ENCODE results near the gene LAMA4. TPM values are rescaled to one million over a fixed set of nuclear protein-coding genes. Genes with fewer than 3 reads are reported as not detected.

The LAMA4 gene
- polyA plus RNA-seq, 1 donor from 2014 or later: 0.69 TPM

DNA sequence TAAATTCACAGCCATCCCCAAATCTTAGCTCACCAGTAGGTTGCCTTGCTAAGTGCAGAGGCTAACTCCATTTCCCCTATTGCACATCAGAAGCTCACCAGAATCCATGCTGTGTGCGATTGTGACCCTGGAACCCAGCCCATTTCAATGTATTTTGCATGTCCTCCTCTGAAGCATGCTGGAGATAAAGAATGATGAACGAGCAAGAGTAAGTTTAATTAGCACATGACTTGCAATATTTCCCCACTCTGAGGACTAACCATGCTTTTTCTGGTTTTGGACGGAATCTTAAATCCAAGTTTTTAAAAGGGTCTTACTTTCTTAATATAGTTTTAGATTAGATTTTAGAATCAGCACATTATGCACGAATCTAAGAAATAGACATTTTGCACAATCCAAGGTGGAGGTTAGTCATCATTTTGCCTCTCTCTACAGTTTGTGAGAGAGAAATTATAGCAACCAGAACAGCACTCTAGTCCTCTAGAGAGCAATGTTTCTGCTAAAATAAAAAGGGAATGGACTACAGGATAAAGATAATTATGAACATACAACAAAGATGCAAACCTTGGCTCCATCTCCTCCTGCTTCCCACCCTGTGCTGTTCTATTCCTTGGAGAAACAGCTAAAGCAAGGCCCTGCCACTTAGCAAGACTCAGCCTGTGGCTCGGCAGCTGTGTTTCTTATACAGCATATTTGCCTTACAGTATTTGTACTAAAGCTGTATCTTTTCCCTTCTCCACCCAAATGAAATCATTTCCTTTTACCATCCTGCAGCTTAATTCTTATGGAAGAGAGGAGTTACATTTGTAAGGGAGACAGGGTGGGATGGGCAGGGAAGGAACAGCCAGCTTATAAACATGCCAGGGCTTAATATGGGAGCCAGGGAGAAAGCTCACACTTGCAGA, 24.9 kb upstream of the LAMA4 start:
- H3K9me2 ChIP-seq (ENCODE audit: insufficient read depth, low read length): no peaks in the 10 kb centered on the region
- TF ChIP-seq EP300 (conservative IDR thresholded peaks at IDR 0.05; ENCODE audit: poor library complexity, severe bottlenecking) (no peak), RAD21 (conservative IDR thresholded peaks at IDR 0.05) (no peak), EZH2 (IDR thresholded peaks at IDR 0.05; ENCODE audit: borderline replicate concordance, insufficient read depth, low read length, poor library complexity, severe bottlenecking) (no peak), SMC3 (conservative IDR thresholded peaks at IDR 0.05; ENCODE audit: poor library complexity) (no peak), TAF1 (IDR thresholded peaks at IDR 0.05; ENCODE audit: low read depth) (no peak)
- TF ChIP-seq, protein P1, sequence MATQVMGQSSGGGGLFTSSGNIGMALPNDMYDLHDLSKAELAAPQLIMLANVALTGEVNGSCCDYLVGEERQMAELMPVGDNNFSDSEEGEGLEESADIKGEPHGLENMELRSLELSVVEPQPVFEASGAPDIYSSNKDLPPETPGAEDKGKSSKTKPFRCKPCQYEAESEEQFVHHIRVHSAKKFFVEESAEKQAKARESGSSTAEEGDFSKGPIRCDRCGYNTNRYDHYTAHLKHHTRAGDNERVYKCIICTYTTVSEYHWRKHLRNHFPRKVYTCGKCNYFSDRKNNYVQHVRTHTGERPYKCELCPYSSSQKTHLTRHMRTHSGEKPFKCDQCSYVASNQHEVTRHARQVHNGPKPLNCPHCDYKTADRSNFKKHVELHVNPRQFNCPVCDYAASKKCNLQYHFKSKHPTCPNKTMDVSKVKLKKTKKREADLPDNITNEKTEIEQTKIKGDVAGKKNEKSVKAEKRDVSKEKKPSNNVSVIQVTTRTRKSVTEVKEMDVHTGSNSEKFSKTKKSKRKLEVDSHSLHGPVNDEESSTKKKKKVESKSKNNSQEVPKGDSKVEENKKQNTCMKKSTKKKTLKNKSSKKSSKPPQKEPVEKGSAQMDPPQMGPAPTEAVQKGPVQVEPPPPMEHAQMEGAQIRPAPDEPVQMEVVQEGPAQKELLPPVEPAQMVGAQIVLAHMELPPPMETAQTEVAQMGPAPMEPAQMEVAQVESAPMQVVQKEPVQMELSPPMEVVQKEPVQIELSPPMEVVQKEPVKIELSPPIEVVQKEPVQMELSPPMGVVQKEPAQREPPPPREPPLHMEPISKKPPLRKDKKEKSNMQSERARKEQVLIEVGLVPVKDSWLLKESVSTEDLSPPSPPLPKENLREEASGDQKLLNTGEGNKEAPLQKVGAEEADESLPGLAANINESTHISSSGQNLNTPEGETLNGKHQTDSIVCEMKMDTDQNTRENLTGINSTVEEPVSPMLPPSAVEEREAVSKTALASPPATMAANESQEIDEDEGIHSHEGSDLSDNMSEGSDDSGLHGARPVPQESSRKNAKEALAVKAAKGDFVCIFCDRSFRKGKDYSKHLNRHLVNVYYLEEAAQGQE (IDR thresholded peaks at IDR 0.05; ENCODE audit: borderline replicate concordance): no peak
- TF ChIP-seq, protein P2, sequence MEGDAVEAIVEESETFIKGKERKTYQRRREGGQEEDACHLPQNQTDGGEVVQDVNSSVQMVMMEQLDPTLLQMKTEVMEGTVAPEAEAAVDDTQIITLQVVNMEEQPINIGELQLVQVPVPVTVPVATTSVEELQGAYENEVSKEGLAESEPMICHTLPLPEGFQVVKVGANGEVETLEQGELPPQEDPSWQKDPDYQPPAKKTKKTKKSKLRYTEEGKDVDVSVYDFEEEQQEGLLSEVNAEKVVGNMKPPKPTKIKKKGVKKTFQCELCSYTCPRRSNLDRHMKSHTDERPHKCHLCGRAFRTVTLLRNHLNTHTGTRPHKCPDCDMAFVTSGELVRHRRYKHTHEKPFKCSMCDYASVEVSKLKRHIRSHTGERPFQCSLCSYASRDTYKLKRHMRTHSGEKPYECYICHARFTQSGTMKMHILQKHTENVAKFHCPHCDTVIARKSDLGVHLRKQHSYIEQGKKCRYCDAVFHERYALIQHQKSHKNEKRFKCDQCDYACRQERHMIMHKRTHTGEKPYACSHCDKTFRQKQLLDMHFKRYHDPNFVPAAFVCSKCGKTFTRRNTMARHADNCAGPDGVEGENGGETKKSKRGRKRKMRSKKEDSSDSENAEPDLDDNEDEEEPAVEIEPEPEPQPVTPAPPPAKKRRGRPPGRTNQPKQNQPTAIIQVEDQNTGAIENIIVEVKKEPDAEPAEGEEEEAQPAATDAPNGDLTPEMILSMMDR (IDR thresholded peaks at IDR 0.05; ENCODE audit: poor library complexity, severe bottlenecking): no peak
- no peaks in the 10 kb centered on the region for H3K36me3 ChIP-seq (ENCODE audit: insufficient read depth, low read length)
- H3K4me2 ChIP-seq (ENCODE audit: low read length): no peak overlapping the region
- no peaks in the 10 kb centered on the region for H3K79me2 ChIP-seq (replicated peaks; ENCODE audit: insufficient read depth, low read length)
- no peak overlapping the region for H3K4me3 ChIP-seq (ENCODE audit: low read length)
- H4K20me1 ChIP-seq (ENCODE audit: insufficient read depth): no peaks in the 10 kb centered on the region
- H3K27me3 ChIP-seq (ENCODE audit: insufficient read depth, low read depth, low read length): no peaks in the 10 kb centered on the region
- no peak overlapping the region for H2AFZ ChIP-seq (ENCODE audit: low read depth, low read length)
- no peaks in the 10 kb centered on the region for H3F3A ChIP-seq (ENCODE audit: insufficient read depth, low read length, poor library complexity, severe bottlenecking)
- no peaks in the 10 kb centered on the region for H3K9me3 ChIP-seq (ENCODE audit: low read length)
- no peak overlapping the region for H3K27ac ChIP-seq (ENCODE audit: low read length)
- H3K9ac ChIP-seq (ENCODE audit: low read length): no peak overlapping the region

DNA sequence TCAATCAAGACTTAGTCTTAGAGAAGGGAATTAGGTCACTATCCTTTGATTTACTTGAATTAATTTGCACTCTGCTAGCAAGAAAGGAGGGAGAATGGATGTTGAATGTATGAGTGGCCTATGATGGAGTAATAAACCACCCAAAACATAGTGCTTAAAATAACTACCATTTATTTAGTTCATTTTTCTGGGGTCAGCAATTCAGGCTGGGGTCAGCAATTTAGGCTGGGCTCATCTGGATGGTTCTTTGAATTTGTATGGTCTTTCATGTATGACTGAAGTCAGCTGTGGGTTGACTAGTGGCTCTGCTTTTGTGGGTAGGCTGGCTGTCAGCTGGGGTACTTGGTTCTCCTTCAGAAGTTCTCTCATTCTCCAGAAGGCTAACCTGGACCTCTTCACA, 21.0 kb upstream of the LAMA4 start:
- Histone ChIP-seq H3K79me2 (replicated peaks; ENCODE audit: insufficient read depth, low read length) (no peaks in the 10 kb centered on the region), H3K4me2 (ENCODE audit: low read length) (no peak overlapping the region), H3K9me2 (ENCODE audit: insufficient read depth, low read length) (no peaks in the 10 kb centered on the region), H2AFZ (ENCODE audit: low read depth, low read length) (no peak overlapping the region), H3K27ac (ENCODE audit: low read length) (no peak overlapping the region), H4K20me1 (ENCODE audit: insufficient read depth) (no peaks in the 10 kb centered on the region), H3K9me3 (ENCODE audit: low read length) (no peaks in the 10 kb centered on the region), H3K36me3 (ENCODE audit: insufficient read depth, low read length) (no peaks in the 10 kb centered on the region), H3K9ac (ENCODE audit: low read length) (no peak overlapping the region), H3F3A (ENCODE audit: insufficient read depth, low read length, poor library complexity, severe bottlenecking) (no peaks in the 10 kb centered on the region), H3K27me3 (ENCODE audit: insufficient read depth, low read depth, low read length) (no peaks in the 10 kb centered on the region), H3K4me3 (ENCODE audit: low read length) (no peak overlapping the region)
- TF ChIP-seq MXI1 (conservative IDR thresholded peaks at IDR 0.05; ENCODE audit: poor library complexity, severe bottlenecking): no peak
- no peak for TF ChIP-seq EZH2 (IDR thresholded peaks at IDR 0.05; ENCODE audit: borderline replicate concordance, insufficient read depth, low read length, poor library complexity, severe bottlenecking)
- TF ChIP-seq SMC3 (conservative IDR thresholded peaks at IDR 0.05; ENCODE audit: poor library complexity): no peak
- no peak for TF ChIP-seq RAD21 (conservative IDR thresholded peaks at IDR 0.05)
- TF ChIP-seq, protein P1 (IDR thresholded peaks at IDR 0.05; ENCODE audit: borderline replicate concordance): no peak
- TF ChIP-seq, protein P2 (IDR thresholded peaks at IDR 0.05; ENCODE audit: poor library complexity, severe bottlenecking): no peak
- no peak for TF ChIP-seq TAF1 (IDR thresholded peaks at IDR 0.05; ENCODE audit: low read depth)
- TF ChIP-seq POLR2AphosphoS5 (IDR thresholded peaks at IDR 0.05): no peak
- no peak for TF ChIP-seq EP300 (conservative IDR thresholded peaks at IDR 0.05; ENCODE audit: poor library complexity, severe bottlenecking)
